Right ventricle myocardium inferior (tissue), 1 donor: ENCODE data around the gene POLR3GL. TPM values are rescaled to one million over a fixed set of nuclear protein-coding genes. Genes with fewer than 3 reads are reported as not detected.
A peak's percentile ranks its signal among the peaks of the same experiment; 100 is the strongest.

Experiments
- ATAC-seq: fragments of 200-7000 bp; cut with Tn5 transposase; one replicate; pipeline ENCODE4 v1.9.1; 2020; ENCODE audit warnings: mild to moderate bottlenecking, moderate library complexity
- DNase-seq: peaks from one replicate; pipeline ENCODE4 v3.0.0; 2021; ENCODE audit errors: missing footprints
- intact Hi-C: fragments of 100-400 bp; cut with DNase I; formaldehyde crosslinking; loops from one replicate; pipeline ENCODE4 v1.11.0; 2022
- total RNA-seq: library from RNA; stranded (reverse); fragmentation: NEBNext Ultra II Directional; extraction: Animal tissue kit (Norgen Biotek cat#: 25700); gene quantifications from one replicate; pipeline ENCODE4 v1.2.1, GENCODE V29; 2021
- donor health status: DM: no; HTN: yes; CAD: no; lungs with severe emphysema.

POLR3GL gene
- total RNA-seq, 1 donor from 2014 or later = 49.1 TPM

GRCh38 chr1:145962157-145963102 lies 2.1 kb upstream of the POLR3GL start:
- no peak for ATAC-seq

GRCh38 chr1:145963265-145964019 lies 1.0 kb upstream of the POLR3GL start:
- intact Hi-C loops = loop anchor here (5.0 kb wide), 2 partner anchors 44 to 116 kb away; partner anchors contain the start of gene NUDT17
- DNase-seq = no peak

More at GRCh38 chr1:145962157-145963102, 2.1 kb upstream of the POLR3GL start:
- intact Hi-C loops = loop anchor here (5.0 kb wide), 2 partner anchors 45 to 115 kb away; partner anchors contain the start of gene NUDT17
- peak; percentile 77 for DNase-seq

GRCh38 chr1:145965119-145965744 lies 742 bp downstream of the POLR3GL start:
- ATAC-seq (no peak), DNase-seq (no peak)
- intact Hi-C loops = no loop called here

More at GRCh38 chr1:145963265-145964019, 1.0 kb upstream of the POLR3GL start:
- no peak for ATAC-seq

DNA sequence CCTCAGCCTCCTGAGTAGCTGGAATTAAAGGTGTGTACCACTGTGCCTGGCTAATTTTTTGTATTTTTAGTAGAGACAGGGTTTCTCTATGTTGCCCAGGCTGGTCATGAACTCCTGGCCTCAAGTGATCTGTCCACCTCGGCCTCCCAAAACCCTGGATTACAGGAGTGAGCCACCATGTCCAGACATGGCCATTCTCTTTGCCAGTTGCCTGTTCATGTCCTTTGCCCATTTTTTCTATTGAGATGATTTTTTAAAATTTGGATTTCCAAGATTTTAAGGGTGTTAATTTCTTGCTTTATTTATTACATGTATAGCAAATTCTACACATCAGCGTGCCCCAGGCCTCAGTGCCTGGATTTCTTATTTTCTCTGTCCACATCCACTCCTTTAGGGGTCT lies 2.8 kb downstream of the POLR3GL start:
- intact Hi-C loops = no loop called here
- ATAC-seq (no peak), DNase-seq (no peak)

DNA sequence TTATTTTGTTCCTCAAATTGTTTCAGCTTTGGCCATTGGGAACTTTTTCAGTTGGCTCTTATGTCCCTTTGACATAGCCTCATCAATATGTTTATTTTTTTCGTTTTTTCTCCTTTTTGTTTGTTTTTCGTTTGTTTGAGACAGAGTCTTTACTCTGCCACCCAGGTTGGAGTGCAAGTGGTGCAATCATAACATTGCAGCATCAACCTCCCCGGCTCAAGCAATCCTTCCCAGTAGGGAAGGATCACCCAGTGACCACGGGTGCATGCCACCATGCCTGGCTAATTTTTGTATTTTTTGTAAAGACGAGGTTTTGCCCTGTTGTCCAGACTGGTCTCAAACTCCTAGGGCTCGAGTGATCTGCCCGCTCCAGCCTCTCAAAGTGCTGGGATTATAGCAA lies 8.1 kb downstream of the POLR3GL start:
- intact Hi-C loops = no loop called here
- no peak for ATAC-seq
- DNase-seq = no peak

DNA sequence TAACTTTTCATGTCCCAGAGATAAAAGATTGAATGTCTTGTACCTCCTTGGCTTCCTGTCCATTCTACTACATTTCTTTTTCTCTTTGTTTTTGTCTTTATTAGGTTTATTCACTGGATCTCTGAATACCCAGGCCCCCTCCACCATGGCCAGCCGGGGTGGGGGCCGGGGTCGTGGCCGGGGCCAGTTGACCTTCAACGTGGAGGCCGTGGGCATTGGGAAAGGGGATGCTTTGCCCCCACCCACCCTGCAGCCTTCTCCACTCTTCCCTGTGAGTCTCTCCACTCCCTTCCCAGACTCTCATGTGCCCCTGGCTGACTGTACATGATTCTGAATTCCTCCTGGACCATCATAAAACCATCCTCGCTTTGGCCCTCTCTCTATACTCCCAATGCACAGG lies 10.2 kb downstream of the POLR3GL start:
- DNase-seq = no peak
- no peak for ATAC-seq
- intact Hi-C loops = no loop called here

DNA sequence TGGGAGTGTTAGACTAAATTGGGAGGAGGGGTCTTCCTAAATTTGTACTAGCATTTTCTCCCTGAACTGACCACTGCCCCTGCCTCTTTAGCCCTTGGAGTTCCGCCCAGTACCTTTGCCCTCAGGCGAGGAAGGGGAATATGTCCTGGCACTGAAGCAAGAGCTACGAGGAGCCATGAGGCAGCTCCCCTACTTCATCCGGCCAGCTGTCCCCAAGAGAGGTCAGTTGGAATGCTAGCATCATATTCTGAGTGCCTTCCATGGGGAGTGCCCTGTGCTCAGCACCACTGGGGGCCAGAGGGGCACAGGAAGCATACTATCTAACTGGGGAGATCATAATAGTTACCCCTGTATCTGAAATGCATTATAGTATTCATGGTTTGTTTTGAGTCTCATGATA lies 10.7 kb downstream of the POLR3GL start:
- intact Hi-C loops = no loop called here
- no peak for DNase-seq
- no peak for ATAC-seq

DNA sequence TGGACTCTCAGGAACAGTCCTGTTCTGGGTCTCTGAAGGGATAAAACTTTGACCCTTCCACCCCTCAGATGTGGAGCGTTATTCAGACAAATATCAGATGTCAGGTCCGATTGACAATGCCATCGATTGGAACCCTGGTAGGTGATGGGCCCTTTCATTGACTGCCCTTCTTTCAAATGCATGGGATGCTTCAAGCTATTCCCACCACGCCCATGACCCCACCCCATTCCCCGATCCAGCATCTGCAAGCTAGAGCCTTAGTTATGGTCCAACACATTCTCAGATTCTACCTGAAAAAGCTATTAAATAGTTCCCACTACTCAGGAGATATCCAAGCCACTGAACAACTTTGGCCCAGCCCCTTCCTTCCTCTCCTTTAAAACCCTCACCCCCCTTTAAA lies 12.5 kb downstream of the POLR3GL start:
- no peak for ATAC-seq
- intact Hi-C loops = loop anchor here (1.0 kb wide), 1 partner anchor 36 kb away; no protein-coding TSS in a partner anchor
- DNase-seq = no peak

GRCh38 chr1:145977486-145978470 lies 13.3 kb downstream of the POLR3GL start:
- ATAC-seq (peak; percentile 32), DNase-seq (no peak)
- intact Hi-C loops = loop anchor here (1.0 kb wide), 1 partner anchor 36 kb away; no protein-coding TSS in a partner anchor

DNA sequence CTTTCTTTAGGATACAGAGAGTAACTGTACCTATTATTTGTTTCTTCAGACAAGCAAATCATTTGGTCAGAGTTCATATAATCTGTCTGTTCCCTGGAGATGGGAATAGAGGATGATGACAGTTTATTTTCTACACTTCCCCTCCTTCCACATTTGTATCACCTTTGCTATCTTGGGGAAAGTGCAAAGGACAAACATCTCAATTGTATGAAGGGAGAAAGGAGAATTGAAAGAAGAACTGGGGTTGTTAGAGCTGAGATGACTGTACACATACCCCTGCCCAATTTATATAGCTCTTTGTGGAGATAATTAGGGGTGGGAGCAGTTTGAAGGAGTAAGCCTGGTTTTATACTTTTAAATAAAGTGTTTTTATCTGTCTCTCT lies 14.0 kb downstream of the POLR3GL start:
- ATAC-seq = no peak
- intact Hi-C loops = no loop called here
- no peak for DNase-seq

DNA sequence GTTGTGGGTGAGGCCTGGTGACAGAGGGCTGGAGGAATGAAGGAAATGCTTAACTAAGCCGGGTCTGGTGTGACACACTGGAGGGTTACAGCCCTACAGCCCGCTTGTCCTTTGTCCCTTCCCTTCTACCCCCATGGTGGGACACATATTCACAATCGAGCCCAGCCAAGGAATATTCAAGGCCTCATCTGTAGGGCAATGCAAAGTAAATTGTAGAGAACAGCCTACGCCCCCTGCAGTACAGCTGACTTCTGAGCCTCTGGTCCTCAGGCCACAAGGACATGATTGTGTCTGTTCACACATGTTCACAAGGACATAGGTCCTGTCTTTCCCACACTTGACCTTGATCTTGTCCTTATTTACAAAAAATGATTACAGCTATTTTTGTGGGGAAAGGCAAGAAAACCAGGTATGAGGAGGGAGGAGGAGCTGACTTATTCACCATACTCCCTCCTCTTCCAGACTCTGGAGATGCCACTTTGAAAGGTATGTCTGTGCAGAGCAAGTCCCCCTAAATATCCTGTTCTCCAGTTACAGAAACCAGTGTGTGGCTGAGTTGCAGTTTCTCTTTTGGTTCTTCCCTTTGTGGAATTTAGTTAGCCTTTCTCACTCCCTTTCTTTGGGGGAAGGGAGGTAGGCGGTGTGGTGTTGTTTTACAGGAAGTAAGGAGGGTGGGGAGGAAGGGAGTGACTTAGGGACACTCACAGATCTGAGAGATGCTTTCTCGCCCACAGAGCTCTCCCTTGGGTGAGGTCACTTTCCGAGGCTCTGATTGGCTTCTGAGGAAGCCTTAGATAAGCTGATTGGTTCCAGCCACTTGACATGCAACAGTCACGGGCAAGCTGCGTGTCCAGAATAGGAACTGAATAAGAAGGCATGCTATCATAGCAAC lies 14.6 kb downstream of the POLR3GL start:
- intact Hi-C loops = loop anchor here (1.0 kb wide), 1 partner anchor 20 kb away; no protein-coding TSS in a partner anchor
- peak; percentile 95 for DNase-seq
- ATAC-seq = peak; percentile 94

DNA sequence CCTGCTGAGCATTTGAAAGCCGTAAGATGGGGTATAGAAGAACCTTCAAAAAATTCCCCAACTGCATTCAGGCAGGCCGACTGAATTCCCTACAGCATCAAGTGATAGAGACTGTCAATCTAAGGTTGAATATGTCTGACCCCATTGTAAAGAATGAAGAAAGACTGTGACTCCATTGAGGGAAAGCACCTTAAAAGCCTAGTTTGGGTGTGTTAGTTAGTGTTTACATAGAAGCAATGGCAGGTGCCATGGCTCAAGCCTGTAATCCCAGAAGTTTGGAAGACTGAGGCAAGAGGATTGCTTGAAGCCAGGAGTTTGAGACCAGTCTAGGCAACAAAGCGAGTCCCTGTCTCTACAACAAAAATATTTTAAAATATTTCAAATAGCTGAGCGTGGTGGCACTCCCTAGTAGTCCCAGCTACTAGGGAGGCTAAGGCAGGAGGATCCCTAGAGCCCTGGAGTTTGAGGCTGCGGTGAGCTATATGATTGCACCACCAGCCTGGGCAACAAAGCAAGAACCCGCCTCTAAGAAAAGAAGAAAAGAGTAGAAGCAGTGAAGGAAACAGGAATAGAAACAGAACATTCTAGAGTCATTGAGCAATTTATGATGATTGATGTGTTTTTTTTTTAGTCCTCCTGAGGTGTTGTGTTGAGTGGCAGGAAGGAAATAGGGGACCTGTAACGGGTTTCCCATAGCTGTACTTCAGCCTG lies 15.4 kb downstream of the POLR3GL start:
- DNase-seq = no peak
- intact Hi-C loops = loop anchor here (1.0 kb wide), 1 partner anchor 19 kb away; no protein-coding TSS in a partner anchor

GRCh38 chr1:145980457-145980994 lies 16.0 kb downstream of the POLR3GL start:
- ATAC-seq (peak; percentile 38), DNase-seq (no peak)
- intact Hi-C loops = no loop called here

More for the DNA sequence above, 15.4 kb downstream of the POLR3GL start:
- no peak for ATAC-seq

DNA sequence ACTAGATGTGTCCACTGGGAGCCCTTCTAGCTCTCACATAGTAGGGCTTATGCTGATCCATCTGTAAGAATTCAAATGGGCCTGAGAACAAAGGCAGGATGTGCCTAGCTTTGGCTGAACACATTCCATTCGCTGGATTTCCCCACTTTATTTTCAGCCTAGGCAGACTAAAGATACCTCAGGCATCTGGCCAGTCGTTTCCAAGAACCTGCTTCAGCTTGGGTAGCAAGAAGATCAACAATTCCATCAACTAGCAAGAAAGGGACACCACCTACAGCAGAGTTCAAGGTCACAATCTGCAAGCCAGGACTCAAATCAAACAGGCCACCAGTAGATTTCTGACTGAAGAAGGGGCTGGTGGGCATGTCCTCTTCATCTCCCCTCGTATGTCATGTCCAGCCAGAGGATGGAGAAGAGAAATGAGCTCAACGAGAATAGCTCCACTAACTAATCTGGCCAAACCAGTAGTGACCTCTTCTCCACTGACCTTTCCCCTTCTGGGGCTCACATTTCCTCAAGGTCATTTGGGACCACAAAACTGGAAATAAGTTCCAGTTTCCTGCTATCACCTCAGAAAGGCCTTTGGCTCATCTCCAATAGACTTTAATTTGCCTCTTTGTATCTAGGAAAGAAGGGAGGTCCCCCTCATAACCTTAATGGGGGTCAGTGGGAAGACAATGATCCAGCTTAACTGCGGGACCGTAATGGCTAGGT lies 17.7 kb downstream of the POLR3GL start:
- no peak for ATAC-seq

DNA sequence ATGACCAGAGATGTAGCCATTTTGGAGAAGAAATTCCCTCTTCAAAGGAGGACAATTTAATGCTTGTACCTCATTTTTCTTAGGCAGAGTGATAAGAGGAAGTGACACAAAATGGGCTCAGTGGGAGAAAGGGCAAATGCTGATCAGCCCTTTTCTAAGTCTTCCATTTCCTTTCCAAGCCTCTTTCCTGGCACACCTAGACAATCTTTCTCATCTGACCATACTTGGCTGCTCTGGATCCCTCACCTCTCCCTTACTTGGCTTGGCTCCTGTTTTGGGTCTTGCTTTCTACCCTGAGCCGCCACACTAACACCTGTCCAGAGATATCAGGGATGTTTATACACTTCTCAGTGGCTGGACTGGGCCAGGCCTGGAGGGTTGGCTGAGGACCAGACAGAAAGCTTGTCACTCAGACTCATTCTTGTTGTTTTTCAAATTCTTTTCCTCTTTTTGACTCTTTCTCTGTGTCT lies 18.8 kb downstream of the POLR3GL start:
- no peak for DNase-seq
- intact Hi-C loops = no loop called here
- no peak for ATAC-seq

More for the DNA sequence above, 17.7 kb downstream of the POLR3GL start:
- intact Hi-C loops = no loop called here
- no peak for DNase-seq
